Measurements from ENCODE around the gene MTHFD1L.

- TF ChIP-seq YY1 (IDR thresholded peaks at IDR 0.05; ENCODE audit: insufficient read depth, insufficient read length): no peak
- no peak for TF ChIP-seq ZNF274 (IDR thresholded peaks at IDR 0.05; ENCODE audit: low read depth, low read length)
- no peak for TF ChIP-seq SUZ12 (IDR thresholded peaks at IDR 0.05; ENCODE audit: extremely low read depth, insufficient read depth, insufficient read length)
These were observed 243.0 kb downstream of the MTHFD1L start for GRCh38 chr6:151108548-151108947.

Data from NT2/D1 (cell line).